AG08396 (cell line): ENCODE data around the gene CUEDC1.

Experiments
- DNase-seq: peaks from one replicate; pipeline ENCODE4 v3.0.0; 2012; ENCODE audit warnings: low spot score, mixed read lengths

The CUEDC1 gene

DNA sequence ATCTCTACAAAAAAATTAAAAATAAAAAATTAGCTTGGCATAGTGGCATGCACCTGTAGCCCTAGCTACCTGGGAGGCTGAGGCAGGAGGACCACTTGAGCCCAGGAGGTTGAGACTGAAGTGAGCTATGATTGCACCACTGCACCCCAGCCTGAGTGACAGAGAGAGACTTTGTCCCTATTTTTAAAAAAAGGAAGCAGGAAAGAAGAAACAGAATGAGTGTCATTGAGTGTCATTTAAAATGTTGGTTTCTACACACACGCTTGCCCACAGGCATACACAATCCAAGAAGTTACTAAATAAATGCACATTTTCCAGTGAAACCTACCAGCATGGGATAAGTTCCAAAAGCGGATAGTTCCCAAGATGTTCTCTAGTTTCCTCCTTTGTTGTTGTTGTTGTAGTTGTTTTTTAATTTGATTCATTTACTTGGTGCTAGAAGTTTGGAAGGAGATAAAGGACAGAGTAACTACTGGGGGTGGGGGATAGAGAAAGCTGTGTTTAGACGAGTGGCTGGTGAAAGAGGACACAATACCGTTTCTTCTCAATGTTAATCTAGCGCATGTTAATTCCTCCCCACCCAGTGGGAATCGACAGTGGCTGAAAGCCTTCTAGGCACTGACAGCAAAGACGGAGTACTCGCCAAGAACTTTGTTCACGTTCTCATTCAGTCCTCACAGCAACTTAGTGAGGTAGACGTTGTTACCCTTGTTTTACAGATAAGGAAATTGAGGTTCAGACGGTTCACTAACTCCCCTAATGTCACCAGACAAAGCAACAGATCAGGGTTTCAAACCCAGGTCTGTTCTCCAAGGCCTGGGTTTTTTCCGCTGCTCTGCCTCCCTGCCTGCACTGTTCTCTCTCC is 122.7 kb downstream of the CUEDC1 start:
- no peak for DNase-seq

DNA sequence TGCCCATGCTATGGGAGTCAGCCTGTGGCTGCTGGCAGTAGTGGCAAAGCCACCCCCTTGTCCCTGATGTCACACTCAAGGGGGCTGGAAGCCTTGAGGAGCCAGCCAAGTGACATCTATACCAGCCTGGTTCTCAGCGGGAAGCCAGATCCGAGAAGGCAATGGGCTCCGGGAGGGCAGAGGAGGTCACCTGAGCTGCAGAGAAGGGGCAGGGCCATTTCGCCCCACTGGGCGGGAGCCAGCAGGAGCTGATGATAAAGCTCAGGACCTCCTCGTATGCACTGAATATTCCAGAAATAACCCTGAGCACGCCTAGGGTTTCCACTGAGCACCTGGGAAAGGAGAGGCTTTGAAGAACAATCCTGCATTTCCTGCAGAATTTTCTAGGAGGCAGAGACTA is 124.3 kb downstream of the CUEDC1 start:
- no peak for DNase-seq

DNA sequence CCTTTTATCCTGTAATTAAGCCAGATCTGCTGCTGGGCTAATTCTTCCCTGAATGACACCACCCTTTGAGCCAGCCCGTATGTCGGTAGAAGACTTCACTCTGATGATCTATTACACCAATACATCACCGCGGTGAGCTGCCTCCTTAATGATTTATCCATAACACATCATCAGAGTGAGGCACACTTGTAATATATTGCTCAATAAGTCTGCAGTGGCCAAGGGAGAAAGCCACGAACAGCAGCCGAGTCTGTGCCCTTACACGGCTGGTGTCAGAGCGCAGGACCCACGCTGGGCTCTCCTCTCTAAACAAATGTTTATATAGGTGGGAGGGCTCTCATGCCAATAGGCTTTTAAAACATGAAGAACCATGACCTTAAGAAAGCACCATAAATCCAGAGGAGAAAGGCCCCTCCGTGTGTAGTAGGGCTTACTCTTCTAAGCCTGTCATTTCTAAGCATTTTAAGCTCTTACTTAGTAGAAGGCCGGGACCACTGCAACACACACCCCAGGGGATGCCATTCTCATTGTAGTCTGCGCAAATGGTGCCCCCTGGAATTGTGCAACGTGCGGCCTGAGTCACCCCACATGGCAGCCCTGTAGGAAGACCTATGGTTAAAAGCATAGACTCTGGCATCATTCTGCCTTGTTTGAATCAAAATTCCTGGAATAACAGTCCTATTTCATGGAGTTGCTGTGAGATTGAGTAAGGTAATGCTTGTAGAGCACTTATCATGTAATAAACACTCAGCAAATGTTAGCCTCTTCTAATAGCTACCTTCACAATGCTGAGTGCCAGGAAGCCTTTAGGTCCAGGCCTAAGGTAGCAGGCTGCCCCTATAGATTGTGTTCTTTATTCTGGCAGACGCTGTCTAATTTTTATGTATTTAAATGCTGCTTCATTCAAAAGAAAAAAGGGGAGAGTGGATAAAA is 131.5 kb downstream of the CUEDC1 start:
- DNase-seq, result no peak

DNA sequence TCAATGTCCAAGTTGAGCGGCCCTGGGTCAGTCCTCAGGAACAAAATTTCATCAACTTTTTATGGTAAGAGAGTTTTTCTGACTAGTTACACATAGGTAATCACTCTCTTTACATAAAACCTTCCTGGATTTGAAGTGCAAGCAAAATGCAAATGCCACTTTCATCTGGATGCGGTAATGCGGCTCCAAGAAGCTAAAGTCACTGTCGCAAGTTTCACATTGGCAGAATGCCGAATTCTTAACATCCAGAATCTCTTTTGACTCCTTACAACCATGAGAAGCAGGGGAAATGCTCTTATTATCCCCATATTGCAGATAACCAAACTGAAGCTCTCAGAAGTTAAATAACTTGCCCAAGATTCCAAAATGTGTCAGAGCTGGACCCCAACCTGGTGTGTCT is 135.3 kb downstream of the CUEDC1 start:
- no peak for DNase-seq

DNA sequence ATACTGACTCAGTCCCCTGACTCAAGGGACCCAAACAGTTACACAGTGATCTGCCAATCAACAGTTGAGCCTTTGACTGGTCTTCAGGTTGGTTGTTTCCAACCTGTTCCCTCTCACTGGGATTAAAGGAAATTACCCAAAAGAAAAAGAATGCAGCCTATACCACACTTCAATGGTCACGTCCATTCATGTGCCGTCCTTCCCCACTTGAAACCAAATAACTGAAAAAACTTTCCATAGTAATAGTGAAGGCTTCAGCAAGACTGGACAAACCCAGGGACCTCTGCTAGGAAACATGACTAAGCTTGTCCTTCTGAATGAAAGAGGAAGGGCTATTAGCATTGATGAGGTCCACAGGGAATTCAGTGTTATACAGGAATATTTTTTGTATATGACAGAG is 135.9 kb downstream of the CUEDC1 start:
- DNase-seq, result no peak

DNA sequence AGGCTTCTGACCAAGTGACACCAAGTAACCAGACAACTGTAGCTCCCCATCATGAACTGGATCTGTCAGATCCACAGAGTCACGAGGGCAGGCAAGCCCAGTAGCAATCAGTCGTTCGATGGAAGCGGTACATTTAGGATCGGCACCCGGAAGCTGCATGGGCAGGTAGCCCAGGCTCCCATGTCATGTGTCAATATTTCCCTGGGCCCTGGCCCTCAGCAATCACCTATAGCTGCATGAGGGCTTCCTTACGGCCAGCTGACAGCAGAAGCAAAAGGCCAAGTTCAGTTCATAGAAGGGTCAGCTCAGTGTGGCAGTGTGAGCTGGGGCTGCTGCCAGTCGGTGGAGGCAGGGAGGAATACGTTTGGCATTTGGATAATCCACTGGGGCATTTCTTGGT is 137.1 kb downstream of the CUEDC1 start:
- DNase-seq, result no peak

DNA sequence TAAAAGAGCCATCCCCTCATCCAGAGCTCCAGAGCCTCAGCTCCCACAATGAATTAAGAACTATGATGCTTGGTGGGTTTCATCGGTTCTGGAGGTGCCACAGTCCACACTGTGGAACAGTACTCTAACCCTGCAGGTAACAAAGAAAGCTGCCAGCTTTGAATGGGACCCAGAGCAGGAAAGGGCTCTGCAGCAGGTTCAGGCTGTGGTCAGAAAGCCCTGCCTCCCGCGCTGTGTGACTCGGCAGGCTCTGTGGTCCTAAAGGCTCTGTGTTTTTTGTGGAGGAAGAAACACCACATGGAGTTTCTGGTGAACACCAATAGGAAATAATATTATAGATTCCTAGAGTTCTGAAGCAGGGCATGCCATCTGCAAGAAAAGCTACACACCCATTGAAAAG is 137.9 kb downstream of the CUEDC1 start:
- DNase-seq, result no peak

DNA sequence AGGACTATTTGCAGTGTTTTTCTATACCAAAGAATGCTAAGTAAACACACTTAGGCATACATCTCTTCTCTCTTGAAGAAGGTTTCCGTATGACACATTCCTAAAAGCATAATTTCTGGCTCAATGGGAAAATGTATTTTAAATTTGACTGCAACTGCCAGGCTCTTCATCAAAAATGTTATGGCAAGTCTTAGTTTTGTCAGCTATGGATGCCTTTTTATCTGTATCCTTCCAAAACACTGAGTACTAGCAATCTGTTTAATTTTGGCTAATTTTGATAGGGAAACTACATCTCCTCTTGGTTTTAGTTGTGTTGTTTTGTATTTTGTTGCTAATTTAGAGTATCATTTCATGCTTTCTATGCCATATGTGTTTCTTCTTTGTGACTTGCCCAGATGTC is 140.8 kb downstream of the CUEDC1 start:
- DNase-seq, result no peak

DNA sequence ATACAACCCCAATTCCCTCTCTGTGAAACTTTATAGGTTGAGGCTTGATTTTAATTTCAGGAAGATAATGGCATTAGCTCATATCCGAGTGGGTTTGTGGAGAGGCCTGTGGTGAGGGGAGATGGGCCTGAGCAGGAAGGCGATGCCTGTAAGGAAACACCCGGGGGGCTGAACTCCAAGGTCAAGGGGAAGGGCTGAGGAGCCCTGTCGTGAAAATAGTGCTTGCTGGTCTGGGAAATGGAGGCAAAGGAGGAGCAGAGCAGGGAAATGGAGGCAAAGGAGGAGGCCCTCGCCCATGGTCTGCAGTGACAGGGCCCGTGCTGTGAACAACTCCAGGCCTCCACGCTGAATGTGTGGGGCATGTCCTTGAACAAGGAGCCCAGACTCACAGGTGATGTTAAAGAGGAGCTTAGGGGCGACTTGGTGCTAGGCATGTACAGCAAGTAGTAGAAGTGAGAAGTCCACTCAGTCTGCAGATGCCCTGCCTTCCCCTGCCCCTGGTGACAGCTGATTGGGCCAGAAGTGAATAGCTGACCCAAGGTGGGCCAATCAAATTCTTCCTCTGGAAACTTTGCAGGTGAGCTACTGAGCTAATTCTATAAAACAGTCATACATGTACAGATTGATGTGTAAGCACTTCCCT is 143.5 kb downstream of the CUEDC1 start:
- DNase-seq, result no peak
